GM18511 (cell line): Measurements from ENCODE around the gene CD209.

Experiments used
- ATAC-seq: cut with Tn5 transposase; IDR thresholded peaks from one replicate; pipeline ENCODE4 v1.9.1; 2021; ENCODE audit warnings: mild to moderate bottlenecking, moderate library complexity; ENCODE audit not compliant: unreplicated experiment

The CD209 gene

GRCh38 chr19:7706188-7706954 is 41.0 kb downstream of the CD209 start:
- no peak for ATAC-seq

- ATAC-seq: peak; percentile 54
Observed at GRCh38 chr19:7705387-7706187, 41.7 kb downstream of the CD209 start.

- ATAC-seq: no peak
Observed at GRCh38 chr19:7704280-7705060, 42.9 kb downstream of the CD209 start.

GRCh38 chr19:7703332-7703731 is 44.0 kb downstream of the CD209 start:
- no peak for ATAC-seq

GRCh38 chr19:7701654-7702457 is 45.5 kb downstream of the CD209 start, which contains the start of gene FCER2:
TSS of gene FCER2 (minus strand) at chr19:7702131. CDS start at chr19:7699760, 2,371 bp downstream.
- peak; percentile 60 for ATAC-seq

- no peak for ATAC-seq
Observed at GRCh38 chr19:7701049-7701653, 46.2 kb downstream of the CD209 start.

GRCh38 chr19:7699417-7700401 is 47.6 kb downstream of the CD209 start:
- no peak for ATAC-seq

GRCh38 chr19:7699003-7699402 is 48.3 kb downstream of the CD209 start:
- no peak for ATAC-seq

GRCh38 chr19:7698583-7698982 is 48.8 kb downstream of the CD209 start:
- no peak for ATAC-seq

- ATAC-seq: no peak
Observed at GRCh38 chr19:7697721-7698287, 49.5 kb downstream of the CD209 start.

GRCh38 chr19:7694499-7694898 is 52.8 kb downstream of the CD209 start:
- no peak for ATAC-seq

GRCh38 chr19:7692417-7693088 is 54.8 kb downstream of the CD209 start:
- ATAC-seq: no peak

GRCh38 chr19:7691497-7691896 is 55.8 kb downstream of the CD209 start:
- no peak for ATAC-seq

GRCh38 chr19:7690779-7691258 is 56.5 kb downstream of the CD209 start:
- ATAC-seq: no peak
